NCI-H2081 (cell line): ENCODE measurements around the gene DAPL1.

Experiments used
- DNase-seq, 2 experiments: peaks; one replicate each; lab custom pipeline; 2025; lab: John Stamatoyannopoulos, UW

DAPL1 gene, protein sequence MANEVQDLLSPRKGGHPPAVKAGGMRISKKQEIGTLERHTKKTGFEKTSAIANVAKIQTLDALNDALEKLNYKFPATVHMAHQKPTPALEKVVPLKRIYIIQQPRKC

DNA sequence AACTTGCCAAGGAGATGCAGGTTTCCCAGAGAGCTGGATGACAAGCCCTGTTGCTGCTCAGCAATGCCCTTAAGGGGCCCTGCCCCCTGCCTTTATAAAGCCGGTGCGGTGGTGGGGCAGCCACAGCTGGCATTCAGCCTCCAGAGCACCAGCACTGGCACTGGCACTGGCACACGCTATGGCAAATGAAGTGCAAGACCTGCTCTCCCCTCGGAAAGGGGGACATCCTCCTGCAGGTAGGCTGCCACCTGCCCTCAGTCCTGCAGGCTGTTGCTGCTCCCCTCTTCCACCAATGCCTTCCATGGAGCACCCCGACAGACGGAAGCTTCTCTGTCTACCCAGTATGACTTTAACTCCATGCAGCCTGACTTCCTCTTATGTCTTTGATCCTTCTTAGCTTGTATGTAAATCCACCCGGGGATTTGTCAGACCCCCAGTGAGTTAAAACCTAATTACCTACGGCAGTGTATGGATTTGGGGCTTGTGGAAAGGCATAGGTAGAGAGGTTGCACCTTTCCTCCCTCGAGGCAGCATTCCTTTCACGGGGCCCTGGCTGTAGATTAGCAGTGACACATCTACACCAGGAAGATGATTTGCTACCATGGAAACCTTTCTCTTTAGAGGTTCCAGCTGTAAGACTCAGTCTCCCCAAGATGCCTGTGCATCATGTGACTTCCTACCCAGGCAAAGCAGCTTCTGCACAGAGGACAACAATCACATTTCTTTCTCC is at the start of gene DAPL1:
Gene DAPL1 (plus strand): TSS at position 123 of the 730 bp plus-strand sequence. CDS start 56 bp downstream, at position 179.
- peak; percentile 31 to 37 for DNase-seq

DNA sequence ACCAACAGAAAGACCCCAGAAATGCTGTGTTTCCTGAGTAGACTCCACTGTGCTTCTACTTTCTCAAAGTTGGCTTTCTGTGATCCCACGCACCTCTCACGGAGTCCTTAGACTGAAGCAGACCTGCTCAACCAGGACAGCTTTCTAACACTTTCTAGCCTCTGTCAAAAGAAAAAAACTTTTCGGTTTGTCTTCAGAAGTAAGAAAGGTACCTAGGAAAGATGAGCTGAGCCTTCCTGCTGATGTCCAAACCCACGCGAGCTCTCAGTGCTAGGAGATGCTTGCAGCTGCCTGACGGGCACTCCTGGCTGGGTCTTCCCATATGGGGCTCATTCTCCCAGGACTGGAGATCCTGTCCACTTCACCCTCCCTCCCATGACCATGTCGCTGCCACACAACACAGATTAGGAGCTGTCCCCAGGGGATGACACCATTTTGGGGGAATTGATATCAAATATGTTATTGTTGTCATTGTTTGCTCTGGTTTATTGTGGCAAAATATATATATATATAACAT is 49.2 kb upstream of the DAPL1 start:
- DNase-seq: no peak

- DNase-seq: no peak
Observed at GRCh38 chr2:158746488-158746887, 48.6 kb upstream of the DAPL1 start.

DNA sequence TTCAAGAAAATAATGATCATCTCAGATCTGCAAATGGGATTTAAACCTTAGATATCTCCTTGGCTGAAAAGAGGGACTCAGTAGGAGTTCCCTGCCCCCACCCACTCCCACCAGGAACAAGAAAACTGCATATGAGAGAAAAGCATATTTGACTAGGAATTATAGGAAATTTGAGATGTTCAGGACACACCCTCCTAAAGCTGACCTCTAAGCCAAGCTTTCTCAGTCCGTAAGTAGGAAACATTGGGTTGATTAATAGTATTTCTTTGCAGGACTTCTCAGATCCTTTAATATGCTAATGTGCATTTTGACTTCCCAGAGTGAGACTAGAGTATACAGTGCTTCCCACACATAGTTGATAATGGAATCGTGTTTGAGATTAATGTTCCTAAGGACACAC is 47.8 kb upstream of the DAPL1 start:
- DNase-seq: no peak

GRCh38 chr2:158748926-158749590 is 46.1 kb upstream of the DAPL1 start:
- no peak for DNase-seq

GRCh38 chr2:158750458-158751125 is 44.5 kb upstream of the DAPL1 start:
- DNase-seq: no peak

- peak; percentile 58 to 63 for DNase-seq
Observed at GRCh38 chr2:158753641-158754611, 41.2 kb upstream of the DAPL1 start.

GRCh38 chr2:158755310-158756087 is 39.6 kb upstream of the DAPL1 start:
- DNase-seq: no peak

- DNase-seq: no peak
Observed at GRCh38 chr2:158756331-158756730, 38.8 kb upstream of the DAPL1 start.

- DNase-seq: no peak
Observed at GRCh38 chr2:158756976-158757375, 38.1 kb upstream of the DAPL1 start.

DNA sequence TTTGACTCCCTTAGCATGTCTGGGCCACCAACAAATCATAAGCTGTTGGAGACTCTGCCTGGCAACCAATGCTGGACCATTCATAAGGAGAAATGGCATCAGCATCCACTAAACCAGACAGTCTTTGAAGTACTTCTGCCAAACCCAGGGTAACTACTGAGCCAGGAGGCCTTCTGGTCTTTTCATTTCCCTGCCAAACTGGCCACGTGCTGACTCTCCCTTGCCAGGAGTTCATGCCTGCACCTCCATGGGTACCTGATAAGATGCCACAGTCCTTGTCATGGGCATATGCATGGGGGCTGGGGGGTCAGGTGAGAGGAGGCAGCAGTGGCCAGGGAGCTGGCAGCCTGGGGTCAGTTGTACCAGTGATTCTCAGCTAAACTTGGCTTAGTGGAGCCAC is 34.2 kb upstream of the DAPL1 start:
- DNase-seq: no peak

- no peak for DNase-seq
Observed at GRCh38 chr2:158761621-158762020, 33.5 kb upstream of the DAPL1 start.

DNA sequence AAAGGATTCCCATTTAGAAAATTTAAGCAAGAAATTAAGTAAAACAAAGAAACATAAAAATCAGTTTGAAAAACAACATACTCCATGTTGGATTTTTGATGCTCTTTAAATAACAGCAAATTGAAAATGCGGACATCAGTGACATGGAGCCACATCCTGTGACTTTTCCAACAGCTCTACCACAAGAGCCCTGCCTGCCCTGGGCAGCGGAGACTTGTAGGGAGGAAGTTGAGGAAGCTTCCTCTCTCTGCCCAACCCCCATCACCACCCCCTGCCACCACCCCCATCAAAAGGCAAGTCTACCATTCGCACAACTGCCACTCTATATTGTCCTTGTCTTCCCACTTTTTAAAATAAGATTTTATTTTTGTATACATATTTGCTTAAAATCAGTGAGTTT is 32.8 kb upstream of the DAPL1 start:
- DNase-seq: no peak

DNA sequence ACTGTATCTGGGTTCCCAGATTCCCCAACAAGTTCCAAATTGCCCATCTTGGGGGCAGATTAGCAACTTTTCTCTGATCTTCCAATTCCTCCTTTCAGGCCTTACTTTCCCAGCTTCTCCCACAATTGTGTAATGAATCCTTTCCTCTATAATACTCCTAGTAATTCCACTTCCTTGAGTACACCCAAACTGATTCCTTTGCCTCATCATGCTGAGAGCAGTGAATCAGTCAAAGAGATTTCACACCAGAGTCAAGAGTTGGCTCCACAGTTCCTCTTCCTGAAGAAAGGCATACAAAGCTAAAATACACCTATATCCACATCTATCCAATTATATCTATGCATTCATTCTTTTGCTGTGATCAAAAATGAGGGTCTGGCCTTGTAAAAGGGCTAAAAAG is 28.6 kb upstream of the DAPL1 start:
- DNase-seq: no peak

GRCh38 chr2:158772306-158773078 is 22.6 kb upstream of the DAPL1 start:
- DNase-seq: no peak

- no peak for DNase-seq
Observed at GRCh38 chr2:158773121-158773520, 22.0 kb upstream of the DAPL1 start.

GRCh38 chr2:158774681-158775080 is 20.4 kb upstream of the DAPL1 start:
- DNase-seq: no peak

GRCh38 chr2:158775273-158776027 is 19.7 kb upstream of the DAPL1 start:
- no peak for DNase-seq

DNA sequence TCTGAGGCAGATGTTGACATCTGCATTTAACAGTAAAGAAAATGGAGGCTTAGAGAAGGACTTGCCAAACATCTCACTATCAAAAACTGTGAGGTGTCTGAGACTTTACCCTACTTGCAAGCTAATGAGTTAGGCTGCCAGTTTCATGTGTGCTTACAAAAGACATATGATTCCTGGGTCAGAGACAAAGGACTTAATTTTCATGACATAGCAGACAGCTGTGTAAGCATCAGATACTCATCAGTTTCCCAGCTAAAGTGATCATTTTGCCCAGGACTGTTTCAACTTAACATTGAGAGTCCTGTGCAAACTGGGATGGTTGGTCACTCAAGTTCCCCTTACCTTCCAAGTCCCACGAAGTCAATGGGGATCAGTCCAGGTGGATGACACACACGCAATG is 18.9 kb upstream of the DAPL1 start:
- peak in 1 of 2 experiments; percentile 19 for DNase-seq
